Colonic mucosa (tissue), 4 donors: ENCODE measurements around the gene GPC6. TPM values are rescaled to one million over a fixed set of nuclear protein-coding genes. Genes with fewer than 3 reads are reported as not detected.
"Not testable (repeated sequence)": the region's sequence is repeated elsewhere in the genome, so short reads cannot be mapped to it uniquely, and the experiment has no call there.

Experiments
- DNase-seq: peaks from one replicate; pipeline ENCODE4 v3.0.0-alpha.2; 2020
- H3K27ac ChIP-seq: fragments of 200-600 bp; one replicate; pipeline ENCODE4 v1.8.0; 2021
- H3K27me3 ChIP-seq: fragments of 200-600 bp; one replicate; pipeline ENCODE4 v1.8.0; 2021
- H3K36me3 ChIP-seq: fragments of 200-600 bp; one replicate; pipeline ENCODE4 v1.8.0; 2021
- H3K4me1 ChIP-seq: fragments of 200-600 bp; one replicate; pipeline ENCODE4 v1.8.0; 2021; ENCODE audit warnings: mild to moderate bottlenecking
- H3K4me3 ChIP-seq: fragments of 200-600 bp; one replicate; pipeline ENCODE4 v1.8.0; 2021
- H3K9ac ChIP-seq, 2 donors: one replicate each; pipeline ENCODE4 v1.7.0; 2013; ENCODE audit warnings: control low read depth in 2 of 2, low read depth in 2 of 2, low read length in 2 of 2
- H3K9me3 ChIP-seq: fragments of 200-600 bp; one replicate; pipeline ENCODE4 v1.8.0; 2021
- CTCF ChIP-seq: fragments of 200-600 bp; IDR thresholded peaks from one replicate; pipeline ENCODE4 v1.8.0; 2022; ENCODE audit warnings: antibody characterized with exemption, mild to moderate bottlenecking
- intact Hi-C: fragments of 100-400 bp; cut with DNase I; formaldehyde crosslinking; loops from one replicate; pipeline ENCODE4 v1.14.1; 2022
- total RNA-seq, 2 donors: library from RNA; stranded (reverse); fragmentation: NEBNext Ultra II Directional in 1 of 2; extraction: Animal tissue kit (Norgen Biotek cat#: 25700) in 1 of 2; gene quantifications; one replicate each; pipeline ENCODE4 v1.2.1, GENCODE V29; 2021
- donor health status: healthy.
- donor health status: DM: no; HTN: no; CAD: no.
- donor health status: DM: no; HTN: no; CAD: no.

The GPC6 gene
- total RNA-seq, 2 donors from 2014 or later = 2.3 to 4.0 TPM

DNA sequence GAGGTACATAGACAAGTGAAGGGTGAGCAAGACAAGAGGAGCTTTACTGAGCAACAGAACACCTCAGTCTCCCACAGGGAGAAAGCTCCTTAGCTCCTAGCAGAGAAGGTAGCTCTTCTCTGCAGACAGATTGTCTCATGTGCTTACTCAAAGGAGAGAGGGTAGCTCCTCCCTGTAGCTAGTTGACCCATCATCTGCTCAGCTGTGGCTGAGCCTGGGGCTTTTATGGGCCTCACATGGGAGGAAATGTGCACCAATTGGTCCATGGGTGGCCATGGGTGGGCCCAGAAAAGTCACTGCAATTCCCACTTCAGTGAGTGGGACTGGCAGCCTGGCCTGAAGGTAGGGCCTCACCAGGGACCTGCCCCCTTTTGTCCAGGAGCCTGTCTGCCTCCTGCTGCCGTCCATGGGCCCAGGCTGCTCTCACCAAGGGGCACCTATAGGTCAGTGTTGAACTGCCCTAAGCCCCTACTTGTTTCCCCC is 246.2 kb downstream of the GPC6 start:
- no peak overlapping the region for H3K9ac ChIP-seq
- intact Hi-C loops = no loop called here
- H3K27me3 ChIP-seq = no peaks in the 10 kb centered on the region
- no peaks in the 10 kb centered on the region for H3K36me3 ChIP-seq
- TF ChIP-seq CTCF = no peak
- H3K27ac ChIP-seq = no peak overlapping the region
- H3K4me1 ChIP-seq = no peaks in the 10 kb centered on the region
- DNase-seq = no peak
- H3K9me3 ChIP-seq = no peaks in the 10 kb centered on the region
- no peak overlapping the region for H3K4me3 ChIP-seq

DNA sequence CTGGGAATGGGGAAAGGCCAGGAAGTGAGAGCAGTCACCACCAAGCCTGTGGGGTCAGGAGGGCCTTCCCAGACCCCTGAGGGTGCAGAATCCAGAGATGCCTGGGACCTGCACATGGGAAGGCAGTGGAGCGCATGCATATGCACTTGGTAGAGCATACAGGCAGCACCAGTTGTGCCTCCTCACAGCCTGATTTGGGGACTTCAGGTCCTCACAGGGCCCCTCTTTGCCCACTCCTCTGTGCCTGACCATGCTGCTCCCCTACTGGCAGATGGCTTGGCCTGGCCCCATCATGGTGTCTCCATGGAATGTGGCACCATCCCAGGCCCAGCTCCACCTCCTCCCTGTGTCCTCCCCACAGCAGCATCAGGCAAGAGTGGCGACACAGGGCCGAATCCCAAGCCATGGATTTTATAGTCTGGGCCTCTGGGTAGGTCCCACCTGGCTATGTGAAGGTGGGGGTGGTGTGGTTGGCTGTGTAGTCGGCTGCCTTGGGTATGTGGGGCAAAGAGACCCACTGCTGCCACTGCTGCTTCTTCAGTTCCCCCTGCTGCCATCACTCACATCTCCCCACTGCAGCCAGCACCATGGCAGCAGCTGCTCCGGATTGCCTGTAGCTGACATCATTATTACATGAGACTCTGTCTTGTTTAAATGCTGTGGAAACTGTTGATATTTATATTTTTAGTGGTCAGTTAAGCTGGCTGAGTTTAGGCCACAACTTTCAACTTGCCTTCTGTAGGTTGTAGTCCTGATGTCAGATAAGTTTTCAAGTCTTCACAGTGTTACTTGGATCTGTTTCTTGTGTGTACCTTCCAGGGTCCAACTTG is 247.0 kb downstream of the GPC6 start:
- no peak for DNase-seq
- TF ChIP-seq CTCF = no peak
- no peak overlapping the region for H3K27ac ChIP-seq
- no peaks in the 10 kb centered on the region for H3K36me3 ChIP-seq
- H3K27me3 ChIP-seq = no peaks in the 10 kb centered on the region
- H3K4me3 ChIP-seq = no peak overlapping the region
- H3K4me1 ChIP-seq = no peaks in the 10 kb centered on the region
- intact Hi-C loops = no loop called here
- H3K9ac ChIP-seq = no peak overlapping the region
- no peaks in the 10 kb centered on the region for H3K9me3 ChIP-seq

GRCh38 chr13:93476175-93476574 is 249.6 kb downstream of the GPC6 start:
- Histone ChIP-seq H3K36me3 (no peaks in the 10 kb centered on the region), H3K4me3 (no peak overlapping the region), H3K4me1 (no peaks in the 10 kb centered on the region), H3K27me3 (no peaks in the 10 kb centered on the region), H3K27ac (no peak overlapping the region), H3K9ac (no peak overlapping the region), H3K9me3 (no peaks in the 10 kb centered on the region)
- intact Hi-C loops = no loop called here
- no peak for TF ChIP-seq CTCF
- no peak for DNase-seq

DNA sequence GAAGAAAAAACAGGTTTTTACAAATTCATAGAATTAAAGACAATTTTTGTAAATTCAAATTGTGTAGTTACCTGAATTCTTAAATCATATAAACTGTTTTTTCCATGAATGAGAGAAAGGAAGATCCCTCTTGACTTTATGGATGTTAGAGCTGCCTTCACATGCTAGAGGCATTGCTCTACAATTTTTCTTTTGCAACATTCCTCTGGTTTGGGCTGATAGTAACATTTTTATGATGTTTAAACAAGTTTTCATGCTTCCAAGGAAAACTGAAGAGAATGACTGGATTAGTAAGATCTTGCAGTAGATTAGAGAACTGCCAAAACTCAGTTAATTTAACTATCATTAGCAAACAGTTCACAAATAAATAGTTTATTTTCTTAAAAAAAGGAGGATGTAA is 250.6 kb downstream of the GPC6 start:
- Histone ChIP-seq H3K9me3 (no peaks in the 10 kb centered on the region), H3K27me3 (no peaks in the 10 kb centered on the region), H3K4me1 (no peaks in the 10 kb centered on the region), H3K27ac (no peak overlapping the region), H3K4me3 (no peak overlapping the region), H3K9ac (no peak overlapping the region), H3K36me3 (no peaks in the 10 kb centered on the region)
- TF ChIP-seq CTCF = no peak
- intact Hi-C loops = no loop called here
- DNase-seq = no peak

DNA sequence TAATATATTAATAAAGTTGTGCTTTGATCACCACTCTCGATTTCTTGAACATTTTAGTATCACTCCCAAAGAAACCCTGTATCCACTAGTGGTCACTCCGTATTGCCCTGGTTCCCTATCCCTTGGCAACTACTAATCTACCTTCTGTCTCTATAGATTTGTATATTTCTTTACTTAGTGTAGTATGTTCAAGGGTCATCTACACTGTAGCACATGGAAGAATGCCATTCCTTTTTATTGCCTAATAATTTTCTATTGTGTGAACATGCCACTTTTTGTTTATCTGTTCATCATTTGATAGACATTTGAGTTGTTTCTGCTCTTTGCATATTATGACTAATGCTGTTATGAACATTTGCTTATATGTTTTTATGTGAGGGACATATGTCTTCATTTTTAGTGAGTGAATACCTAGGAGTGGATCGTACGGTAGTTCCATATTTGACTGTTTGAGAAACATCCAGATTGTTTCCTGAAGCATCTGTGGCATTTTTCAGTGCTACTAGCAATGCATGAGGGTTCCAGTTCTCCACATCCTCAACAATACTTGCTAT is 254.0 kb downstream of the GPC6 start:
- intact Hi-C loops = no loop called here
- H3K27ac ChIP-seq = no peak overlapping the region
- no peaks in the 10 kb centered on the region for H3K27me3 ChIP-seq
- H3K9ac ChIP-seq = no peak overlapping the region
- H3K4me1 ChIP-seq = no peaks in the 10 kb centered on the region
- no peak for DNase-seq
- no peak overlapping the region for H3K4me3 ChIP-seq
- H3K9me3 ChIP-seq = no peaks in the 10 kb centered on the region
- H3K36me3 ChIP-seq = no peaks in the 10 kb centered on the region
- TF ChIP-seq CTCF = no peak

- intact Hi-C loops, H3K9me3 ChIP-seq, H3K4me3 ChIP-seq, H3K36me3 ChIP-seq, H3K9ac ChIP-seq, DNase-seq, H3K4me1 ChIP-seq, H3K27me3 ChIP-seq, H3K27ac ChIP-seq: not testable (repeated sequence)
Measured at GRCh38 chr13:93496117-93496516, 269.5 kb downstream of the GPC6 start.
